ENCODE measurements around the gene TEX35.

The TEX35 gene

DNA sequence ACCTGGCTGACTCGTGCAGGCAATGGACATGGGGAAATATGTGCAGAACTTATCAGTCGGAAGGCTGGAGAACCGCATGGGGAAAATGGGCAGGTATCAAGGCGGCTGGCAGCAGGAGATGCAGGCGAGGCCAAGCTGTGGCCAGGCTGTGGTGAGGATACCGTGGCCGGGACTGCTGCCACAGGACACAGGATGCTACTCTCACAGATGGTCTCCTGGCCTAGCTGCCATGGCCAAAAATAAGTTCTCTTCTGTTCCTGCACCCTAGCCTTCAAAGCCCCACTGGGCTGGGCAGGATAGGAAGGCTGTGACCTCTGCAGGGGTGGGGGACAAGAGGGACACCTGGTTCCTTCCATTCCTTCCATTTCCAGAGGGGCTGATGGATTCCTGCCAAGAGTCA is 26.4 kb downstream of the TEX35 start:
- H3K36me3 ChIP-seq (ENCODE audit: control insufficient read depth in 2 of 2, insufficient read depth in 1 of 2, low read length in 2 of 2) = no peaks in the 10 kb centered on the region
- ChIA-PET CTCF (interaction anchor here (0.7 to 5.5 kb wide), 6 partner anchors 7 to 464 kb away, joined by 3 to 39 read pairs (median 6); no protein-coding TSS in a partner anchor), POLR2A (no interaction called here)
- H3K4me3 ChIP-seq (ENCODE audit: low read depth, low read length) = no peak overlapping the region
- H3K9me3 ChIP-seq (ENCODE audit: control insufficient read depth, insufficient read depth, low read depth, low read length) = no peaks in the 10 kb centered on the region
- TF ChIP-seq ZNF514 (tag by site-specific recombination; IDR thresholded peaks at IDR 0.05) = no peak
- TF ChIP-seq ZIC2 (tag by site-specific recombination; IDR thresholded peaks at IDR 0.05) = no peak
- TF ChIP-seq, protein P1, sequence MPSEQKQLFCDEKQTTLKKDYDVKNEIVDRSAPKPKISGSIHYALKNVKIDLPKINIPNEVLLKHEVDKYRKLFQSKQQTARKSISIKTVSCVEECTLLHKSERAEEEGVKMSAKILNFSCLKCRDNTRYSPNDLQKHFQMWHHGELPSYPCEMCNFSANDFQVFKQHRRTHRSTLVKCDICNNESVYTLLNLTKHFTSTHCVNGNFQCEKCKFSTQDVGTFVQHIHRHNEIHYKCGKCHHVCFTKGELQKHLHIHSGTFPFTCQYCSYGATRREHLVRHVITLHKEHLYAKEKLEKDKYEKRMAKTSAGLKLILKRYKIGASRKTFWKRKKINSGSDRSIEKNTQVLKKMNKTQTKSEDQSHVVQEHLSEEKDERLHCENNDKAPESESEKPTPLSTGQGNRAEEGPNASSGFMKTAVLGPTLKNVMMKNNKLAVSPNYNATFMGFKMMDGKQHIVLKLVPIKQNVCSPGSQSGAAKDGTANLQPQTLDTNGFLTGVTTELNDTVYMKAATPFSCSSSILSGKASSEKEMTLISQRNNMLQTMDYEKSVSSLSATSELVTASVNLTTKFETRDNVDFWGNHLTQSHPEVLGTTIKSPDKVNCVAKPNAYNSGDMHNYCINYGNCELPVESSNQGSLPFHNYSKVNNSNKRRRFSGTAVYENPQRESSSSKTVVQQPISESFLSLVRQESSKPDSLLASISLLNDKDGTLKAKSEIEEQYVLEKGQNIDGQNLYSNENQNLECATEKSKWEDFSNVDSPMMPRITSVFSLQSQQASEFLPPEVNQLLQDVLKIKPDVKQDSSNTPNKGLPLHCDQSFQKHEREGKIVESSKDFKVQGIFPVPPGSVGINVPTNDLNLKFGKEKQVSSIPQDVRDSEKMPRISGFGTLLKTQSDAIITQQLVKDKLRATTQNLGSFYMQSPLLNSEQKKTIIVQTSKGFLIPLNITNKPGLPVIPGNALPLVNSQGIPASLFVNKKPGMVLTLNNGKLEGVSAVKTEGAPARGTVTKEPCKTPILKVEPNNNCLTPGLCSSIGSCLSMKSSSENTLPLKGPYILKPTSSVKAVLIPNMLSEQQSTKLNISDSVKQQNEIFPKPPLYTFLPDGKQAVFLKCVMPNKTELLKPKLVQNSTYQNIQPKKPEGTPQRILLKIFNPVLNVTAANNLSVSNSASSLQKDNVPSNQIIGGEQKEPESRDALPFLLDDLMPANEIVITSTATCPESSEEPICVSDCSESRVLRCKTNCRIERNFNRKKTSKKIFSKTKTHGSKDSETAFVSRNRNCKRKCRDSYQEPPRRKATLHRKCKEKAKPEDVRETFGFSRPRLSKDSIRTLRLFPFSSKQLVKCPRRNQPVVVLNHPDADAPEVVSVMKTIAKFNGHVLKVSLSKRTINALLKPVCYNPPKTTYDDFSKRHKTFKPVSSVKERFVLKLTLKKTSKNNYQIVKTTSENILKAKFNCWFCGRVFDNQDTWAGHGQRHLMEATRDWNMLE (tag by site-specific recombination; conservative IDR thresholded peaks at IDR 0.05; ENCODE audit: low read depth) = no peak
- no peak for TF ChIP-seq ZNF223 (tag by site-specific recombination; IDR thresholded peaks at IDR 0.05)
- TF ChIP-seq ZNF148 (tag by site-specific recombination; IDR thresholded peaks at IDR 0.05; ENCODE audit: borderline replicate concordance) = no peak
- TF ChIP-seq, protein P2, sequence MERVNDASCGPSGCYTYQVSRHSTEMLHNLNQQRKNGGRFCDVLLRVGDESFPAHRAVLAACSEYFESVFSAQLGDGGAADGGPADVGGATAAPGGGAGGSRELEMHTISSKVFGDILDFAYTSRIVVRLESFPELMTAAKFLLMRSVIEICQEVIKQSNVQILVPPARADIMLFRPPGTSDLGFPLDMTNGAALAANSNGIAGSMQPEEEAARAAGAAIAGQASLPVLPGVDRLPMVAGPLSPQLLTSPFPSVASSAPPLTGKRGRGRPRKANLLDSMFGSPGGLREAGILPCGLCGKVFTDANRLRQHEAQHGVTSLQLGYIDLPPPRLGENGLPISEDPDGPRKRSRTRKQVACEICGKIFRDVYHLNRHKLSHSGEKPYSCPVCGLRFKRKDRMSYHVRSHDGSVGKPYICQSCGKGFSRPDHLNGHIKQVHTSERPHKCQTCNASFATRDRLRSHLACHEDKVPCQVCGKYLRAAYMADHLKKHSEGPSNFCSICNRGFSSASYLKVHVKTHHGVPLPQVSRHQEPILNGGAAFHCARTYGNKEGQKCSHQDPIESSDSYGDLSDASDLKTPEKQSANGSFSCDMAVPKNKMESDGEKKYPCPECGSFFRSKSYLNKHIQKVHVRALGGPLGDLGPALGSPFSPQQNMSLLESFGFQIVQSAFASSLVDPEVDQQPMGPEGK (tag by site-specific recombination; IDR thresholded peaks at IDR 0.05) = no peak
- TF ChIP-seq ZNF16 (tag by site-specific recombination; IDR thresholded peaks at IDR 0.05; ENCODE audit: low read depth) = no peak
- TF ChIP-seq ZNF791 (tag by site-specific recombination; IDR thresholded peaks at IDR 0.05) = no peak
- TF ChIP-seq ZNF600 (tag by site-specific recombination; IDR thresholded peaks at IDR 0.05) = no peak
- TF ChIP-seq, protein P3, sequence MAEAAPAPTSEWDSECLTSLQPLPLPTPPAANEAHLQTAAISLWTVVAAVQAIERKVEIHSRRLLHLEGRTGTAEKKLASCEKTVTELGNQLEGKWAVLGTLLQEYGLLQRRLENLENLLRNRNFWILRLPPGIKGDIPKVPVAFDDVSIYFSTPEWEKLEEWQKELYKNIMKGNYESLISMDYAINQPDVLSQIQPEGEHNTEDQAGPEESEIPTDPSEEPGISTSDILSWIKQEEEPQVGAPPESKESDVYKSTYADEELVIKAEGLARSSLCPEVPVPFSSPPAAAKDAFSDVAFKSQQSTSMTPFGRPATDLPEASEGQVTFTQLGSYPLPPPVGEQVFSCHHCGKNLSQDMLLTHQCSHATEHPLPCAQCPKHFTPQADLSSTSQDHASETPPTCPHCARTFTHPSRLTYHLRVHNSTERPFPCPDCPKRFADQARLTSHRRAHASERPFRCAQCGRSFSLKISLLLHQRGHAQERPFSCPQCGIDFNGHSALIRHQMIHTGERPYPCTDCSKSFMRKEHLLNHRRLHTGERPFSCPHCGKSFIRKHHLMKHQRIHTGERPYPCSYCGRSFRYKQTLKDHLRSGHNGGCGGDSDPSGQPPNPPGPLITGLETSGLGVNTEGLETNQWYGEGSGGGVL (tag by site-specific recombination; IDR thresholded peaks at IDR 0.05) = no peak
- TF ChIP-seq ZBTB20 (tag by site-specific recombination; IDR thresholded peaks at IDR 0.05) = no peak
- no peak for TF ChIP-seq GFI1B (tag by site-specific recombination; IDR thresholded peaks at IDR 0.05)
- no peak for TF ChIP-seq ZNF37A (tag by site-specific recombination; IDR thresholded peaks at IDR 0.05)
- TF ChIP-seq ZNF473 (tag by site-specific recombination; IDR thresholded peaks at IDR 0.05) = no peak
- TF ChIP-seq ZNF433 (tag by site-specific recombination; IDR thresholded peaks at IDR 0.05; ENCODE audit: low read depth) = no peak
- no peak for TF ChIP-seq ZNF138 (tag by site-specific recombination; IDR thresholded peaks at IDR 0.05; ENCODE audit: borderline replicate concordance)
- no peak for TF ChIP-seq ZNF558 (tag by site-specific recombination; IDR thresholded peaks at IDR 0.05)
- no peak for TF ChIP-seq ZNF169 (tag by site-specific recombination; IDR thresholded peaks at IDR 0.05)
- TF ChIP-seq ZNF266 (tag by site-specific recombination; IDR thresholded peaks at IDR 0.05; ENCODE audit: low read depth) = no peak
- H3K27ac ChIP-seq (ENCODE audit: extremely low read depth, low read depth, low read length) = no peak overlapping the region
- no peaks in the 10 kb centered on the region for H3K4me1 ChIP-seq (ENCODE audit: control insufficient read depth, insufficient read depth, low read length)

Data from HEK293 (cell line).